NB4 (cell line): ENCODE measurements around the gene MEP1B.

Experiments
- DNase-seq: peaks from one replicate; pipeline ENCODE4 v3.0.0; 2010; ENCODE audit warnings: low read depth
- H3K4me3 ChIP-seq: one replicate; pipeline ENCODE4 v1.5.1; 2011; ENCODE audit warnings: mild to moderate bottlenecking, low read depth, low read length, moderate library complexity
- MYC ChIP-seq: IDR thresholded peaks from 2 replicates; pipeline ENCODE4 v1.6.1; 2011; ENCODE audit warnings: low read depth, low read length
- POLR2A ChIP-seq: IDR thresholded peaks from 2 replicates; pipeline ENCODE4 v1.6.1; 2011; ENCODE audit warnings: mild to moderate bottlenecking; ENCODE audit not compliant: insufficient read length; ENCODE audit errors: extremely low read depth
- TF ChIP-seq, protein P1 (sequence below): IDR thresholded peaks from one replicate; pipeline ENCODE4 v1.5.1; 2012; ENCODE audit warnings: low read depth, low read length
- TF ChIP-seq, protein P2 (sequence below): IDR thresholded peaks from 2 replicates; pipeline ENCODE4 v1.6.1; 2011; ENCODE audit warnings: low read depth, low read length

MEP1B gene

DNA sequence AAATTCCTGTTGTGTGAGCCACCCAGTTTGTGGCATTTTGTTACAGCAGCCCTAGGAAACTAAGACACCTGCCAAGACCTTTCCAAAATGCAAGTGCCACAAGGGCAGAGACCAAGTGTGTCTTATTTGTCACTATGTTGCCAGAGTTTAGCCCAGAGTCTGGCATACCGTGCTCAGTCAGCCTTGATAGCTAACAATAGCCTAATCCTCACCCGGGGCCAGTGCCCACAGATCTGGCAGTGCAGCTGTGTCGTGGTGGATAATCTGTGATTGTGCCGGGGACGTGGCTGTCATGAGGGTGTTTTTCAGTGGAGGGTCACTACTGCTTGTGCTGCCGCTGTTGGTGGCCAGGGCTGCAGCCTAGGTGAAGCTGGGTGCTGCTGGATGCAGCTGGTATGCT, 53.5 kb downstream of the MEP1B start:
- H3K4me3 ChIP-seq: no peak overlapping the region
- DNase-seq: no peak
- TF ChIP-seq, protein P1, sequence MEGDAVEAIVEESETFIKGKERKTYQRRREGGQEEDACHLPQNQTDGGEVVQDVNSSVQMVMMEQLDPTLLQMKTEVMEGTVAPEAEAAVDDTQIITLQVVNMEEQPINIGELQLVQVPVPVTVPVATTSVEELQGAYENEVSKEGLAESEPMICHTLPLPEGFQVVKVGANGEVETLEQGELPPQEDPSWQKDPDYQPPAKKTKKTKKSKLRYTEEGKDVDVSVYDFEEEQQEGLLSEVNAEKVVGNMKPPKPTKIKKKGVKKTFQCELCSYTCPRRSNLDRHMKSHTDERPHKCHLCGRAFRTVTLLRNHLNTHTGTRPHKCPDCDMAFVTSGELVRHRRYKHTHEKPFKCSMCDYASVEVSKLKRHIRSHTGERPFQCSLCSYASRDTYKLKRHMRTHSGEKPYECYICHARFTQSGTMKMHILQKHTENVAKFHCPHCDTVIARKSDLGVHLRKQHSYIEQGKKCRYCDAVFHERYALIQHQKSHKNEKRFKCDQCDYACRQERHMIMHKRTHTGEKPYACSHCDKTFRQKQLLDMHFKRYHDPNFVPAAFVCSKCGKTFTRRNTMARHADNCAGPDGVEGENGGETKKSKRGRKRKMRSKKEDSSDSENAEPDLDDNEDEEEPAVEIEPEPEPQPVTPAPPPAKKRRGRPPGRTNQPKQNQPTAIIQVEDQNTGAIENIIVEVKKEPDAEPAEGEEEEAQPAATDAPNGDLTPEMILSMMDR: no peak
- TF ChIP-seq, protein P2, sequence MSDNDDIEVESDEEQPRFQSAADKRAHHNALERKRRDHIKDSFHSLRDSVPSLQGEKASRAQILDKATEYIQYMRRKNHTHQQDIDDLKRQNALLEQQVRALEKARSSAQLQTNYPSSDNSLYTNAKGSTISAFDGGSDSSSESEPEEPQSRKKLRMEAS: no peak
- TF ChIP-seq MYC (no peak), POLR2A (no peak)

DNA sequence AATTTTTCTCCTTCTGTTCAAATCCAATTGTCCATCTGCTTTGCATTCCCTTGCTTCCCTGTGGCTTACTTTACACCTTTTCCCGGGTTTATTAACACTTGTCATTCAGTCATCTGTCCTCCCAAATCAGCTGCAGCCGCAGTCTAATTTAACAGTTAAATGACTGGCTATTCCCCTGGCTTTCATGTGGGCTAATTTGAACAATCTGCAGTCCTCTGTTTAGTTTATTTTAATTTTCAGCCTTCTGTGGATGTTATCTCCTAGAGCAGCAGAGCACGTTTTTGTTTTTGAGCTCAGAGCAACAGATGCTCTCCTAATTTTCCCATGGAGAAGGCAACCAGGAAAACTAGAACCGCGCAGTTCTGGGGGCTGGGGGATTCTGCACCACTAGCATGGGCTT, 55.0 kb downstream of the MEP1B start:
- TF ChIP-seq, protein P1: no peak
- no peak for TF ChIP-seq MYC
- TF ChIP-seq, protein P2: no peak
- TF ChIP-seq POLR2A: no peak
- no peak overlapping the region for H3K4me3 ChIP-seq
- no peak for DNase-seq

DNA sequence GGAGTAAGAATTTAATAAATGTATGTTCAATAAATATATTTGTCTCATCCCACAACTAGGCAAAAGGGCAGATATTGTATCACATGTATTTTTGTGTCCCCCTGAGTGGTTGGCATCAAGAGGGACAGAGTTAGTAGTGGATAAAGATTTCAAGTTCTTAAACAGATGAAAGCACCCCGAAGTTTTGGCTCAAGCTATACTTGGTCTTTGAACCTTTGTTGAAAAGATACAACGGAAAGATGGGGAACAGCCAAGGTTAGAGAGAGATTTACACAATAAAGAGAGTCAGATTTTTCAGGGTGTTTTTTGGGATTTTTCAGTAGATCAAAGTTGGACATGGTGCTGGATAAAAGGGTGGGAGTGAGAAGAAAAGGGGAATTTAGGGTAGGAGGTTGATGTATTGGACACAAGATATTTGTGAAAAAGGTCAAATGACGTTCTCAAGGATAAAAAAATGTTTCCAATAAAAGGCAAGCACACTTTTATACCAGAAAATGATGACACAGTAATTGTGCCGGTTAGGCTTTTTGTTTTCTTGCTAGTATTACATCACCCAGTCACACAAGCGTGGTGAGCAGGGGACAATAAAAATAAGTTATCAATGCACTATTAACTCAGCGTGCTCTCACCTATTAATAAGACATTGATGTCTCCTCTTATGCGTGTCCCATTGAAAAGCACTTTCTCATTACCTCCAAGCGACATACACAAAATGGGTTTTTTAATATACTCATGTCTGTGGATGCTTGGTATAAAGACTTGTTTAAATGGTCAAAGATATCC, 59.5 kb downstream of the MEP1B start:
- TF ChIP-seq, protein P1: no peak
- no peak for TF ChIP-seq POLR2A
- no peak for TF ChIP-seq MYC
- TF ChIP-seq, protein P2: no peak
- no peak for DNase-seq

DNA sequence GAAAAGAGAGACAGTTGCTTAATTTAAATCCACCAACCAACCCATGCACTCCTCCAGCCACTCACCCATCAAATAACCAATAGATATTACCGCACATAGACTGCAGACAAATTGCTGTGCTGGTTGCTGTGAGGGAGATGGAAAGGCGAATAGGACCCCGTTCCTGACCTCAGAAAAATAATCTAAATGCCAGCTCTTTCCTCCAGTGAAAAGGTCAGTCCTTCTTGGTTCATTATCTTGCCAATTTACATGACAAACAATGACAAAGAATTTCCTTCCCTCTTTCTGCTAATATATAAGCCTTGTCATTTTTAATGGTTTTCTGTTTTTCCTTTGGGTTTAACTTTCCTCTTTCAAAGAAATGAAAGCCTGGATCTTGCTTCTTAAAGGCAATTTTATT, 61.6 kb downstream of the MEP1B start:
- H3K4me3 ChIP-seq: no peak overlapping the region
- no peak for DNase-seq
- TF ChIP-seq MYC: no peak
- TF ChIP-seq, protein P1: no peak
- TF ChIP-seq, protein P2: no peak
- no peak for TF ChIP-seq POLR2A

More for the DNA sequence above, 59.5 kb downstream of the MEP1B start:
- no peak overlapping the region for H3K4me3 ChIP-seq

DNA sequence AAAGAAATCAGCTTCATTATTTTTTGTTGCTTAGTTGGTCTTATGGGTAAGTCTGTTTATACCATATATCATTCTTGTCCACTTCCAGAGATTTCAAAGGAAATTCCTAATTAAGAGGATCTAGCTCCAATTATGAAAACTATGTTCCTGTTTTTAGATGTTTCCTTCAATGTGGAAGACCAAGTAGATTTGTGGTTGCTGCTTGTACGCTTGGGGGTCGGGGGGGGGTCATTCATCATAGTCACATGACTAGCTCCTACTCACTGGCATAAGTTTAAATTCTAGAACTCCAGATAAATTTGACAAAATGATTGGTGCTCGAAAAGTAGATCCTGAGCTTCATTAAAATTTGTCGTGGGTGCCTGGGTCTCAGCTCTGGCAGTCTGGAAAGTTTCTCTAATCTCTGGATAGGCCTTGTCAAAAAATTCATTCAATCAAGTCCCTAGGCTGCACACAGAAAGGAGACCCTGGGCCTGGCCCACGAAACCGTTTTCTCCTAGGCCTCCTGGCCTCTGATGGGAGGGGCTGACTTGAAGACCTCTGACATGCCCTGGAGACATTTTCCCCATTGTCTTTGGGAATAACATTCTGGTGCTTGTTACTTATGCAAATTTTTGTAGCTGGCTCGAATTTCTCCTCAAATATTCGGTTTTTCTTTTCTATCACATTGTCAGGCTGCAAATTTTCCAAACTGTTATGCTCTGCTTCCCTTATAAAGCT, 62.5 kb downstream of the MEP1B start:
- DNase-seq: no peak
- TF ChIP-seq POLR2A (no peak), MYC (no peak)
- TF ChIP-seq, protein P2: no peak
- TF ChIP-seq, protein P1: no peak
- no peak overlapping the region for H3K4me3 ChIP-seq
